MCF 10A (cell line): ENCODE measurements around the gene SNAPC4. TPM values are rescaled to one million over a fixed set of nuclear protein-coding genes. Genes with fewer than 3 reads are reported as not detected.

Experiments
- BruUV-seq: library from RNA; stranded (reverse); fragments of 400-500 nt; replicated peaks from 2 replicates; lab custom pipeline; 2021; lab: Mats Ljungman, UMichigan
- CTCF ChIA-PET: fragments of 300-600 bp; sonication (Branson Sonifier 250); formaldehyde crosslinking; extraction: SDS; loops from one replicate; lab custom pipeline; 2021; ENCODE audit warnings: antibody characterized with exemption, inconsistent platforms; lab: Yijun Ruan, JAX
- POLR2A ChIA-PET: fragments of 300-600, 350-650 bp; sonication (Branson Sonifier 250); formaldehyde crosslinking; extraction: SDS; loops from one replicate; lab custom pipeline; 2020; ENCODE audit warnings: antibody characterized with exemption, inconsistent platforms; lab: Yijun Ruan, JAX
- DNase-seq: peaks from one replicate; pipeline ENCODE4 v3.0.0-alpha.2; 2018; ENCODE audit not compliant: unreplicated experiment
- H3K27ac Mint-ChIP-seq: one replicate; pipeline ENCODE4 v1.8.0; 2022; ENCODE audit warnings: mild to moderate bottlenecking, low read depth, mixed read lengths; ENCODE audit not compliant: unreplicated experiment
- H3K27me3 Mint-ChIP-seq: one replicate; pipeline ENCODE4 v1.8.0; 2022; ENCODE audit warnings: mixed read lengths; ENCODE audit not compliant: insufficient read depth, unreplicated experiment
- H3K36me3 Mint-ChIP-seq: one replicate; pipeline ENCODE4 v1.8.0; 2022; ENCODE audit warnings: mild to moderate bottlenecking, moderate library complexity, mixed read lengths; ENCODE audit not compliant: insufficient read depth, unreplicated experiment
- H3K4me1 Mint-ChIP-seq: one replicate; pipeline ENCODE4 v1.8.0; 2022; ENCODE audit warnings: mixed read lengths; ENCODE audit not compliant: insufficient read depth, unreplicated experiment
- H3K4me3 Mint-ChIP-seq: one replicate; pipeline ENCODE4 v1.8.0; 2022; ENCODE audit warnings: mild to moderate bottlenecking, moderate library complexity, mixed read lengths; ENCODE audit not compliant: unreplicated experiment
- H3K9me3 Mint-ChIP-seq: one replicate; pipeline ENCODE4 v1.8.0; 2022; ENCODE audit warnings: mixed read lengths; ENCODE audit not compliant: unreplicated experiment
- CTCF ChIP-seq: fragments of 200-600 bp; IDR thresholded peaks from one replicate; pipeline ENCODE4 v1.8.0; 2022; ENCODE audit warnings: antibody characterized with exemption, mild to moderate bottlenecking; ENCODE audit not compliant: unreplicated experiment
- intact Hi-C: fragments of 100-400 bp; cut with micrococcal nuclease; formaldehyde crosslinking; loops from 2 replicates; pipeline ENCODE4 v1.14.1; 2022
- total RNA-seq: library from RNA; stranded (reverse); gene quantifications from 2 replicates; pipeline ENCODE4 v1.2.3, GENCODE V29; 2022

The SNAPC4 gene
- total RNA-seq, 1 experiment from 2014 or later = 9.9 TPM

- no peaks in the 10 kb centered on the region for H3K27me3 Mint-ChIP-seq
- DNase-seq = no peak
- peaks cover 58% of the 10 kb centered on the region for H3K36me3 Mint-ChIP-seq
- intact Hi-C loops = no loop called here
- TF ChIP-seq CTCF = no peak
- ChIA-PET CTCF (no interaction called here), POLR2A (no interaction called here)
- no peak overlapping the region for H3K4me3 Mint-ChIP-seq
- no peak overlapping the region for H3K27ac Mint-ChIP-seq
- BruUV-seq = no TSS peak
- H3K4me1 Mint-ChIP-seq = peaks cover 7% of the 10 kb centered on the region
- no peaks in the 10 kb centered on the region for H3K9me3 Mint-ChIP-seq
These were observed 4.8 kb upstream of the SNAPC4 start for GRCh38 chr9:136404801-136405136.

GRCh38 chr9:136403915-136404800 lies 4.2 kb upstream of the SNAPC4 start:
- CTCF ChIA-PET = no interaction called here
- POLR2A ChIA-PET = no interaction called here
- peaks cover 7% of the 10 kb centered on the region for H3K4me1 Mint-ChIP-seq

GRCh38 chr9:136403538-136403914 lies 3.6 kb upstream of the SNAPC4 start:
- intact Hi-C loops = no loop called here
- no peak for DNase-seq
- Mint-ChIP-seq H3K27ac (no peak overlapping the region), H3K36me3 (peaks cover 58% of the 10 kb centered on the region), H3K4me3 (no peak overlapping the region), H3K27me3 (no peaks in the 10 kb centered on the region), H3K9me3 (no peaks in the 10 kb centered on the region), H3K4me1 (peaks cover 1% of the 10 kb centered on the region)
- TF ChIP-seq CTCF = no peak
- no TSS peak for BruUV-seq
- POLR2A ChIA-PET = interaction anchor here (0.6 kb wide), 1 partner anchor 34 kb away, joined by 3 read pairs; no protein-coding TSS in a partner anchor
- CTCF ChIA-PET = no interaction called here

More at GRCh38 chr9:136403915-136404800, 4.2 kb upstream of the SNAPC4 start:
- no peak for TF ChIP-seq CTCF
- H3K9me3 Mint-ChIP-seq = no peaks in the 10 kb centered on the region
- no peak overlapping the region for H3K4me3 Mint-ChIP-seq
- no peak for DNase-seq
- no TSS peak for BruUV-seq
- peaks cover 58% of the 10 kb centered on the region for H3K36me3 Mint-ChIP-seq
- H3K27ac Mint-ChIP-seq = no peak overlapping the region
- intact Hi-C loops = no loop called here
- no peaks in the 10 kb centered on the region for H3K27me3 Mint-ChIP-seq

GRCh38 chr9:136402067-136402466 lies 2.1 kb upstream of the SNAPC4 start:
- Mint-ChIP-seq H3K4me1 (no peaks in the 10 kb centered on the region), H3K36me3 (peaks cover 50% of the 10 kb centered on the region), H3K27ac (no peak overlapping the region), H3K27me3 (no peaks in the 10 kb centered on the region), H3K4me3 (no peak overlapping the region), H3K9me3 (no peaks in the 10 kb centered on the region)
- no peak for TF ChIP-seq CTCF
- CTCF ChIA-PET = interaction anchor here (0.7 to 1.6 kb wide), 3 partner anchors 7 to 43 kb away, joined by 3 to 14 read pairs (median 3); partner anchors contain the start of gene DNLZ
- BruUV-seq = no TSS peak
- POLR2A ChIA-PET = interaction anchor here (0.7 kb wide), 1 partner anchor 8 kb away, joined by 3 read pairs; no protein-coding TSS in a partner anchor
- intact Hi-C loops = no loop called here
- no peak for DNase-seq
